A549 (cell line): Measurements from ENCODE around the gene LSR.
"Not testable (repeated sequence)": the region's sequence is repeated elsewhere in the genome, so short reads cannot be mapped to it uniquely, and the experiment has no call there.

Experiments
- BHLHE40 ChIP-seq: IDR thresholded peaks from 2 replicates; pipeline ENCODE4 v1.6.1; 2012; ENCODE audit warnings: low read depth, low read length, inconsistent platforms
- CBX8 ChIP-seq: fragments of 200-600 bp; sonication (generic); IDR thresholded peaks from 2 replicates; pipeline ENCODE4 v1.6.1; 2016
- CTCF ChIP-seq: fragments of >200 bp; sonication (Bioruptor Twin); formaldehyde crosslinking; IDR thresholded peaks from 3 replicates; pipeline ENCODE4 v1.5.1; 2016
- ESRRA ChIP-seq: fragments of 150-350 bp; IDR thresholded peaks from 2 replicates; pipeline ENCODE4 v1.6.1; 2014; ENCODE audit warnings: mild to moderate bottlenecking, low read length, borderline replicate concordance
- KDM5A ChIP-seq: fragments of 200-600 bp; sonication (generic); IDR thresholded peaks from 2 replicates; pipeline ENCODE4 v1.6.1; 2016; ENCODE audit warnings: antibody characterized with exemption, mild to moderate bottlenecking
- POLR2A ChIP-seq: IDR thresholded peaks from 2 replicates; pipeline ENCODE4 v1.6.1; 2012; ENCODE audit warnings: mild to moderate bottlenecking, low read length
- TP53 ChIP-seq: fragments of 250-450 bp; sonication (Bioruptor Pico); IDR thresholded peaks from 2 replicates; pipeline ENCODE4 v1.5.0; 2021; ENCODE audit warnings: mild to moderate bottlenecking, moderate library complexity

- TF ChIP-seq POLR2A, BHLHE40, KDM5A, CTCF, CBX8, TP53, ESRRA: not testable (repeated sequence)
Measured at GRCh38 chr19:35285465-35285864, 36.7 kb downstream of the LSR start.
